IgD-negative memory B cell (primary cell): Measurements from ENCODE around the gene STAMBPL1. TPM values are rescaled to one million over a fixed set of nuclear protein-coding genes. Genes with fewer than 3 reads are reported as not detected.

ENCODE experiments used
- H3K27ac Mint-ChIP-seq, 3 donors: one replicate each; pipeline ENCODE4 v1.8.0; 2020 to 2022; ENCODE audit warnings: mild to moderate bottlenecking in 3 of 3, mixed read lengths in 3 of 3, moderate library complexity in 1 of 3
- H3K27me3 Mint-ChIP-seq: one replicate; pipeline ENCODE4 v1.8.0; 2021; ENCODE audit warnings: mixed read lengths
- H3K36me3 Mint-ChIP-seq: one replicate; pipeline ENCODE4 v1.8.0; 2020; ENCODE audit warnings: mild to moderate bottlenecking, mixed read lengths
- H3K4me1 Mint-ChIP-seq, 3 donors: one replicate each; pipeline ENCODE4 v1.8.0; 2020 to 2022; ENCODE audit warnings: mixed read lengths in 3 of 3, mild to moderate bottlenecking in 1 of 3
- H3K4me3 Mint-ChIP-seq, 4 donors: one replicate each; pipeline ENCODE4 v1.8.0; 2020 to 2022; ENCODE audit warnings: mild to moderate bottlenecking in 4 of 4, mixed read lengths in 4 of 4, moderate library complexity in 3 of 4
- H3K9me3 Mint-ChIP-seq, 3 donors: one replicate each; pipeline ENCODE4 v1.8.0; 2020 to 2021; ENCODE audit warnings: mixed read lengths in 3 of 3, mild to moderate bottlenecking in 1 of 3
- polyA plus RNA-seq: library from polyadenylated mRNA; unstranded; fragments of 300-500 nt; fragmentation: Illumina TruSeq; gene quantifications from one replicate; pipeline ENCODE4 v1.2.3, GENCODE V29; 2021

STAMBPL1 gene
- polyA plus RNA-seq, 1 donor from 2014 or later, result 19.0 TPM

DNA sequence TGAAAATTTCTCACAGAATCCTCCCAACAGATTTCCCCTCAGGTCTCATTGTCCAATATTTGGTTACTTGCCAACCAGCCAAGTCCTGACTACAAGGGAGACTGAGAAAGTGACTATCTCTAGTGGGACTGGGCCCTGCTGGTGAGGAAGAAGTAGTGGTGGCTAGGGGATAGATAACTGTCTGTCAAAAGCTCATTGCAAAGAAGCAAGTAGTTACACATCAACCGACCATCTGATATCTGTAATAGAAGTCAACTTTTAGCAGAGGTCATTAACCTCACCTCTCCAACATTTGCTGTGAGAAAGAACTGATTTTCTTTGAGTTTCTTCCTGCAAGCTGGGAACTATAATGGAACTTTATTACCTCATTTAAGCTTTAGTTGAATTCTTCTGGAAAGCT is 15.2 kb downstream of the STAMBPL1 start:
- Mint-ChIP-seq H3K4me3 (peak overlapping the region in 2 of 4 donors; percentile 22 to 60), H3K36me3 (peaks cover 5% of the 10 kb centered on the region), H3K9me3 (no peaks in the 10 kb centered on the region), H3K27me3 (no peaks in the 10 kb centered on the region), H3K4me1 (peaks cover 34 to 51% (median 34%) of the 10 kb centered on the region in 3 donors), H3K27ac (peak overlapping the region in 1 of 3 donors; percentile 59)

DNA sequence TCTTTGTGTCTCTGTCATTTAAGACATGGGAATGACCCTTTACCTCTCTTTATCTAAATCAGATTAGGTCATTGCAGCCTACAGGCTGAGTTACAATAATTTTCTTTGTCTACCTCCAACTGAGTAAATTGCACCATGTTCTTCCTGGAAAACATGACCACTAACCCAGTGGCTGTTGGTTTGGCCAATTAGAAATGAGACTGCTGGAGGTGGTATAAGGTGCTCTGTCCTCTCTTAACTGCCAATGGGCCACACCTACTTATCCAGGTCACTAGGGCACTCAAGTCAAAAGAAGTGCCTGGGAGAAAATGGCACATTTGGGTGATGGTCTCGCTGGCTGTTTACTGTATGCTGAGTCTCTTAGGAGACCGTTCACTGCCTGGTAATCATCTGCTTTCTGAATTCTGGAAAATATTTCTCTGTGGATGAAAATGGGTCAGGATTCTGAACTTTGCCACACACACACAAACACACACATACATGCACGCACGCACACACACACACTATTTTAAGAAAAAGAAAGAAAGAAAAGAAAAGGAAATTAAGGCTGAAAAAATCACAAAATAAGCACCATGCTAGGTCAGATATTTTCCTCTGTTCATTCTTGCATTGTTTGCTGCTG is 16.4 kb downstream of the STAMBPL1 start:
- H3K4me1 Mint-ChIP-seq, result peaks cover 40 to 52% (median 41%) of the 10 kb centered on the region in 3 donors
- peak overlapping the region; percentile 56 to 84 (median 77) for H3K27ac Mint-ChIP-seq
- H3K36me3 Mint-ChIP-seq, result peaks cover 4% of the 10 kb centered on the region
- peak overlapping the region in 2 of 4 donors; percentile 15 to 39 for H3K4me3 Mint-ChIP-seq
- H3K9me3 Mint-ChIP-seq, result no peaks in the 10 kb centered on the region
- H3K27me3 Mint-ChIP-seq, result no peaks in the 10 kb centered on the region

DNA sequence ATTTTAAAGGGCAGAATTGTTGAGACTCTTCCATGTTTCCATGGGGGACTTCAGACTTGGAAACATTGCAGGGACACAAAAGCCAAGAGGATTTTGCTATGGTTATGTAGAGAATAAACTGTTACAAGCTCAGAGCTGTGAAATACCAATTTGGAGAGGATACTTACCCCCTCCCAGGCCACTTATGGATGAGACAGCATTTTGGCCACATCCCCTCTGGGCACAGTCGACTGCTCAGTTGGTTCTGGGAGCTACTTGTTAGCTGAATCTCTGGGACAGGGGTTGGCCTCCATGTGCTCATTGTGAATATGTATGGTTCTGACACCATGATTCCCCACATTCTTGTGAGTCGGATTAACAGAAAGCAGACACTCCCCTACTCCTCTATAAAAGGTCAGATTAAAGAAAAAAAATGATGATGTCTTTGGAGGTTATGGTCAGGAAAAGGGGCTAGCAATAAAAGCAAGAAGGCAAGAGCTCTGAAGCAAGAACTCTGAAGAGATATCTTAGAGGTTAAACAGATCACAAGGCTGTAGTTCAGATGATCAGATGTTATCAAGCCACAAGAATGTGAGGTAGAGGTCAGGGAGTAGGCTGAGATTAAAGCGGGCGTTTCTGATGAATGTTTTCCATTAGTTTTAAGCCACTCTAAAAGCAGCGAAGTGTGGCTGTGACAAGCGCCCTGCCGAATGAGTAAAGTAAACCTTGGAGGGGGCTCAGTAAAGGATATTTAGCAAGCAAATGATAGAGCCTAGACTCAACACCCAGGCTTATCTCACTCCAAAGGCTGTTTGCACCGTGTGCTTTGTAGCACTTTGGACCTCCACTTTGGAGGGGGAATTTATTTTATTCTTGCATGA is 17.2 kb downstream of the STAMBPL1 start:
- Mint-ChIP-seq H3K4me1 (peaks cover 47 to 56% (median 48%) of the 10 kb centered on the region in 3 donors), H3K4me3 (peak overlapping the region in 3 of 4 donors; percentile 15 to 84 (median 83)), H3K27ac (peak overlapping the region; percentile 56 to 84 (median 77)), H3K9me3 (no peaks in the 10 kb centered on the region), H3K36me3 (peaks cover 8% of the 10 kb centered on the region), H3K27me3 (no peaks in the 10 kb centered on the region)

DNA sequence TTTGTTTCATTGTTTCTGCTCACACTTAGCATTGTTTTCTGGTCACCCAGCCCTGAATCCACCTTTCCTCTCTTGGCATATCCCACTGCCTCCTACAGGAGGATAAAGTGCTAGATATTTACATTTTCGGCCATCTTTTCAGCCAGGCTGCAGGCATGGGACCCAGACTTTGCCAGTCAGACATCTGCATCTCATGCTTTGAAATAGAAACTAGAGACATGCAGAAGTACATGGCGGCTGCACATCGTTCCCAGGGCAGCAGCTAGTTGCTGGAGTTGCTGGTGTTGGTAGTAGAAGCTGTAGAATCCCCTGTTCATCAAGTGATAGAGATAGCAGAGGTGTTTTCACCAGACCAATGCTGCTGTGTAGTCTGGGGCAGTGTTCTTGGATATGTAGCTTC is 18.7 kb downstream of the STAMBPL1 start:
- Mint-ChIP-seq H3K4me1 (peaks cover 47 to 56% (median 48%) of the 10 kb centered on the region in 3 donors), H3K9me3 (no peaks in the 10 kb centered on the region), H3K36me3 (peaks cover 12% of the 10 kb centered on the region), H3K27me3 (no peaks in the 10 kb centered on the region), H3K27ac (peak overlapping the region; percentile 56 to 94 (median 84)), H3K4me3 (peak overlapping the region; percentile 15 to 84 (median 75))

DNA sequence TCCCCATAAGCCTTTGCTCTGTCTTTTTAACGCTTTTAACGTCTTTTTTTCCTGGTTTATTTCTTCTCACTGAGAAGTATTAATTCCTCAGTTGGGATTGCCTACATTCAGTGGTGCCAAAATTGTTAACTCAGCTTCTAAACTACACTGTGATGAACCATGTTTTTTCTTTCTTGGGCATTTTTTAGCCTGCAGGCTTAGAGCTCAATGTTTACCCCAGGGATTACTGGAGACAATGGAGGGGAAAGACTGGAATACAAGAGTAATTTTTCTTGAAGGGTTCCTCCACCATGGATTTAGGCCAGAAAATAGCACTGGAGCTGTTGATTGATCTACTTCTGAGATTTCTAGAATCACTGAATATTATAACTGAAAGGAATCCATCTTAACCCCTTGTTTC is 19.8 kb downstream of the STAMBPL1 start:
- peak overlapping the region in 2 of 3 donors; percentile 71 to 76 for H3K27ac Mint-ChIP-seq
- no peak overlapping the region for H3K4me3 Mint-ChIP-seq
- peaks cover 45 to 54% (median 49%) of the 10 kb centered on the region in 3 donors for H3K4me1 Mint-ChIP-seq

DNA sequence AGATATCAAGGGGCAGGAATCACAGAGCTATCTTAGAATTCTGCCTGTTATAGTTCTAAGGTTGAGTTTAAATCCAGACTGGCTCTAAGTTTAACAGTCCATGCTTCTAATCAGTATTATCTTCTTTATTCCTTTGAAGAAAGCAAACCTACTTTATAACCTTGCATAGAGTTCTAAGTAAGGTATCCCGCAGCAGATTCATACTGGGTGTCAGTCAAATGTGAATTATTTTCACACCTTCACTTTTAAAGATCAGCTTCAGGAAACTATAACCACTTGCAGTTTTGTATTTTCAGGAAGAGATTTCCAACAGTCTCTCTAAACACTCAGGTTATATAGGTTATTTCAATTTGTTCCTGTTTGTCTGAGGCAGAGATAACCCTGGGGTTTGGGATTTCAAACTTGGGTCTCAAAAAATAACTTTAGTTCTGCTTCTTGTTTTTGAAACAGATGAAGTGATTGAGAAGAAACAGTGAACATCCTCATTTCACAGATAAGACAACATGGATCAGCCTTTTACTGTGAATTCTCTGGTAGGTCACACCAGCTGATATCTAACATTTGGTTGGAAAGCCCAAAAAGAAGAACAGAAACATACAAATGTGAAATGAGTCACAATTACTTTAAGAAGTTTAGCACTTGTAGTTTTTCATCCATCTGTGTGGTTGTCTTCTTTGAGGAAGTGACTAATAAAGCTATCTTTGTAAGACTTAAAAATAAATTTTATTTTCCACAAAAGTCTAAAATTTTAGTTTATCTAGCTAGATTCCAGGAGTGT is 21.4 kb downstream of the STAMBPL1 start:
- no peaks in the 10 kb centered on the region for H3K27me3 Mint-ChIP-seq
- H3K4me1 Mint-ChIP-seq, result peaks cover 44 to 50% (median 46%) of the 10 kb centered on the region in 3 donors
- H3K27ac Mint-ChIP-seq, result peak overlapping the region; percentile 72 to 93 (median 86)
- peak overlapping the region; percentile 12 to 66 (median 54) for H3K4me3 Mint-ChIP-seq
- H3K36me3 Mint-ChIP-seq, result peaks cover 13% of the 10 kb centered on the region
- H3K9me3 Mint-ChIP-seq, result no peaks in the 10 kb centered on the region

More for the DNA sequence above, 19.8 kb downstream of the STAMBPL1 start:
- Mint-ChIP-seq H3K9me3 (no peaks in the 10 kb centered on the region), H3K36me3 (peaks cover 12% of the 10 kb centered on the region), H3K27me3 (no peaks in the 10 kb centered on the region)

DNA sequence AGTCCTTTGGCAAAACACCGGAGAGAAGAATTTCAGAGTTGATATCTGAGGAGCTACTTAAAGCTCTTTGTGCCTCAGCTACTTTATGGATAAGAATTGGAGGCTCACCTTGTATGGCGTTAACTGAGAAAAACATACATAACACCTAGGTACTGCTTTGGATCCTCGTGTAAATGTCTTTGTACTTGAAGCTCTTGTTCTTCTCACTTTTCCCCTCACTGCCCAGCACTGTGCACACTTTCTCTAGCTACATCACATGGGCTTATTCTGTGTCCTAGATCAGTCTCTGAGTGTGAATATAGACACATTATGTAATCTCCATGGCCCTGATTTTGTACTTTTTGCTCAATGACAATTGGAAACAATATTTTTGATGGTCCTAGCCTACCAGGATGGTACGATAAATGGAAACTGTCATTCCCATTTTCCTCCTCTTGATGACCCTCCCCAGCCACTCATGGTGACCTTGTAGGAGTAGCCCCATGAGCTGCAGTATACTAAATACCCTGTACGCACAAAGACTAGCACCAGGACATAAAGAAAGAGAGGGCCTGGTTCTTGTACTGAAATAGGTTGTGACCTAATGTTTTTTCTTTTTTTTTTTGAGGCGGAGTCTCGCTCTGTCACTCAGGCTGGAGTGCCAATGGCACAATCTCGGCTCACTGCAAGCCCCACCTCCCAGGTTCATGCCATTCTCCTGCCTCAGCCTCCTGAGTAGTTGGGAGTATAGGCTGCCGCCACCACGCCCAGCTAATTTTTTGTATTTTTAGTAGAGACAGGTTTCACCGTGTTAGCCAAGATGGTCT is 22.1 kb downstream of the STAMBPL1 start:
- H3K4me1 Mint-ChIP-seq, result peaks cover 36 to 43% (median 39%) of the 10 kb centered on the region in 3 donors
- H3K9me3 Mint-ChIP-seq, result no peaks in the 10 kb centered on the region
- no peaks in the 10 kb centered on the region for H3K27me3 Mint-ChIP-seq
- peak overlapping the region; percentile 72 to 93 (median 86) for H3K27ac Mint-ChIP-seq
- H3K36me3 Mint-ChIP-seq, result peaks cover 12% of the 10 kb centered on the region
- peak overlapping the region in 3 of 4 donors; percentile 48 to 66 (median 59) for H3K4me3 Mint-ChIP-seq

DNA sequence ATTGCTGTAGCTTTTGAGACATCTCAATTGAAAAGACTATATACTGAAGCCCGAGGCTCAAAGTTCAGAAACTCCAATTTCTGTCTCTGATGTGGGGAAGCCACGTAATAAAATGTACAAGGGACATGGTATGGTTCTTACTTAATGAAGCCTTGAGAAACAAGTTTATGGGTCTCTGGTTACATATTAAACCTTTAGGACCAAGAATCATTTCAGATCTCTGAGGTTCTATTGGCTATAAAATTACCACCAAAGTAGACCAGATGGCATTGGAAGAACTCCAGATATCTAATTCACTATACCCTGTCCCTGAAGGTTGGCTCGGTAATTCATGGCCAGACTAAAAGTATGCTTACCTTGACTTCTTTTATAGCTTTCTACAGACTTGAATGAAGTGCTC is 23.7 kb downstream of the STAMBPL1 start:
- no peak overlapping the region for H3K27ac Mint-ChIP-seq
- H3K36me3 Mint-ChIP-seq, result peaks cover 12% of the 10 kb centered on the region

DNA sequence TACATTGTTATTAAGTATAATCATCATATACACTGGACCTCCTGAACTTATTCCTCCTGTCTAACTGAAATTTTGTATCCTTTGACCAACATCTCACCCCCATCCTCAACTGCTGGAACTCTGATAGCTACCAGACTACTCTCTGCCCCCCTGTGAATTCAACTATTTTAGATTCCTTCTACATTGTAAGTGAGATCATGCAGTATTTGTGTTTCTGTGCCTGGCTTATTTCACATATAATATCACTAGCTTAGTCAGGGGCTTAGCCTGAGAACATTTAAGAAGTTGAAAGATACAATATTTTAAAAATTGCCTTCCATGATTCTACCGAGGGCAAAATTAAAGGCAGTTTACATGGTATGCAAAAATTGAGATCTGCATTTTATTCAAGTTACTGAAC is 26.9 kb downstream of the STAMBPL1 start:
- Mint-ChIP-seq H3K27ac (peak overlapping the region in 1 of 3 donors; percentile 3), H3K9me3 (no peaks in the 10 kb centered on the region), H3K36me3 (peaks cover 11% of the 10 kb centered on the region), H3K27me3 (no peaks in the 10 kb centered on the region), H3K4me3 (no peak overlapping the region), H3K4me1 (peaks cover 3 to 6% (median 6%) of the 10 kb centered on the region in 3 donors)

More for the DNA sequence above, 23.7 kb downstream of the STAMBPL1 start:
- no peaks in the 10 kb centered on the region for H3K9me3 Mint-ChIP-seq
- no peaks in the 10 kb centered on the region for H3K27me3 Mint-ChIP-seq
- peaks cover 21 to 31% (median 27%) of the 10 kb centered on the region in 3 donors for H3K4me1 Mint-ChIP-seq
- no peak overlapping the region for H3K4me3 Mint-ChIP-seq

DNA sequence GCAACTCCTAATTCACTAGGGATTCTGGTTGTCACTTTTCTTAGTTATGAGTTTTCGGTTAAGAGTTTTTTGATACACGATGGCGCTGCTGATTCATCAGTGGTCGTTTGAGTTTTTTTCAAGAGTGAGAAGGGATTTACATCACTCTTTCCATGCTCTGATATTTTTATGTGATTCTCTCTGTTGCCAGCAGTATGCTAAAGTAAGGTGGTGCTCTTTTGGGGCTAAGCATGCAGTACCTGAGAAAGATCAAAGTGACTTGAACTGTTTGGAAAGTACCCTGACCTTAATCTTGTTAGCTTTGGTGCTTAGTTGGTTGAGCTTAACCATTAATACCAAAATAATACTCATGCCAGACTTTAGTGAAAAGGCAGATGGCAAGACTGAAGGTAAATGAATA is 28.1 kb downstream of the STAMBPL1 start:
- Mint-ChIP-seq H3K4me3 (no peak overlapping the region), H3K9me3 (no peaks in the 10 kb centered on the region), H3K4me1 (peaks cover 0 to 2% (median 0%) of the 10 kb centered on the region in 3 donors), H3K36me3 (peaks cover 4% of the 10 kb centered on the region), H3K27me3 (no peaks in the 10 kb centered on the region), H3K27ac (no peak overlapping the region)

DNA sequence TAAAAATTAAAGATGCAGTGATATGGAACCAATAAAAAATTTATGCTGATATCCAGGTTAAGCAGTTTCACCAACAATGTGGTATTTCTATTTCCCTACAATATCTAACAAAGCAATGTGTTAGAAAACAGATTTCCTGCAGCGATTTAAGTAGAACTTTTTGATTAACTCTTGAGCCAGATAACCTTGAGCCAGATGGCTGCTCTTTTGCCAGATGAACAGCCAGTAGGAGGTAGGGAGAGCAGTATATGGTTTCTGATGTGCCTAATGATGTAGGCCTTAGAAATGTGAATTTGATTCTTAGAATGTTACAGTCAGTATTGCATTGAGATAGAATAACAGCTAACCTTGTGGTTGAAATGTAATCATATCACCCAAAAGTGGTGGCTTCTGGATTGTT is 31.1 kb downstream of the STAMBPL1 start:
- Mint-ChIP-seq H3K36me3 (peaks cover 1% of the 10 kb centered on the region), H3K9me3 (no peaks in the 10 kb centered on the region), H3K4me1 (no peaks in the 10 kb centered on the region), H3K27me3 (no peaks in the 10 kb centered on the region), H3K27ac (no peak overlapping the region), H3K4me3 (no peak overlapping the region)

DNA sequence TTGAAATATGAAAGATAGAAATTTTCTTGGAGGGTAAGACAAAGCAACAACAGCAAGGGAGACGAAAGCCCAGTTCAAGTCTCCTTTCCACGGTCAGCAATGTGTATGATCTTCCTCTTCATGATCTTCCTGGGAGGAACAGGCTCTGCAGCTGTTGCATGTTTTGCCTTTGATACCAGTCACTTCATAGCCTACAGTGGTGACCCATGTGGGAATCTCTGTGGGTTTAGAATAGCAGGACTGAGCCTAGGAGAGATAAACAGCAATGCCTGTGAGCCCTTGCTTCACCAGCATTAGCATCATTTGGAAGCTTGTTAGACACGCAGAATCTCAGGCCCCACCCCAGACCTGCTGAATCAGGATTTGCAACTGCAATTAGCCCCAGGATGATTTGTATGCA is 31.8 kb downstream of the STAMBPL1 start:
- H3K9me3 Mint-ChIP-seq, result no peaks in the 10 kb centered on the region
- H3K27ac Mint-ChIP-seq, result peak overlapping the region in 1 of 3 donors; percentile 74
- no peaks in the 10 kb centered on the region for H3K4me1 Mint-ChIP-seq
- peaks cover 1% of the 10 kb centered on the region for H3K36me3 Mint-ChIP-seq
- H3K4me3 Mint-ChIP-seq, result no peak overlapping the region
- H3K27me3 Mint-ChIP-seq, result no peaks in the 10 kb centered on the region

DNA sequence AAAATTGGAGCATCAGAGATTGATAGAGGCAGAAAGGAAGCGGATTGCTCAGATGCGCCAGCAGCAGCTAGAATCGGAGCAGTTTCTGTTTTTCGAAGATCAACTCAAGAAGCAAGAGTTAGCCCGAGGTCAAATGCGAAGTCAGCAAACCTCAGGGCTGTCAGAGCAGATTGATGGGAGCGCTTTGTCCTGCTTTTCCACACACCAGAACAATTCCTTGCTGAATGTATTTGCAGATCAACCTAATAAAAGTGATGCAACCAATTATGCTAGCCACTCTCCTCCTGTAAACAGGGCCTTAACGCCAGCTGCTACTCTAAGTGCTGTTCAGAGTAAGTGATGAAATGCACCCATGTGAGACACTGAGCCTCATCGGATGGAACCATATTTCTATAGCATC is 33.1 kb downstream of the STAMBPL1 start:
- no peak overlapping the region for H3K4me3 Mint-ChIP-seq
- peaks cover 1% of the 10 kb centered on the region for H3K36me3 Mint-ChIP-seq

DNA sequence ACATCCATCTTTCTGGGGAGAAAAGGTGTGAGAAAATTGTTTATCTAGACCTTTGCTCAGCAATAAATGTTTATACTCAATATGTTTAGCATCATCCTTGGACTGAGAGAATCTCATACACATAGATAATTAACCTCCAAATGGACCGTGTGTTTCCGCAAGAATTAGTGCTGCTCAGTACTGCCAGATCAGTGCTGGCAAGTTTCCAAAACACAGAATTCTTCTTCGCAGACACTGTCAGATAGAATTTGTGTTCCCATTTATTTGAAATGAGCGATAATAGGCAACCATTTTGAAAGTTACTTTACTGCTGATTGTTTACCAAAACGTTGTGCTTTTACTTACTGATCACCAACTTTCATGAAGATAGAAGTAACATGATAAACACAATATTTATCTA is 33.7 kb downstream of the STAMBPL1 start:
- no peaks in the 10 kb centered on the region for H3K4me1 Mint-ChIP-seq
- no peak overlapping the region for H3K27ac Mint-ChIP-seq
- H3K36me3 Mint-ChIP-seq, result peaks cover 1% of the 10 kb centered on the region
- no peak overlapping the region for H3K4me3 Mint-ChIP-seq
- H3K27me3 Mint-ChIP-seq, result no peaks in the 10 kb centered on the region
- H3K9me3 Mint-ChIP-seq, result no peaks in the 10 kb centered on the region

More for the DNA sequence above, 33.1 kb downstream of the STAMBPL1 start:
- Mint-ChIP-seq H3K27me3 (no peaks in the 10 kb centered on the region), H3K27ac (no peak overlapping the region), H3K4me1 (no peaks in the 10 kb centered on the region), H3K9me3 (no peaks in the 10 kb centered on the region)
